Testis (tissue), 2 donors: ENCODE data around the gene RMI2.

Source experiments
- CTCF ChIP-seq, 3 experiments: fragments of 450-650 bp in 2 of 3; fragments of 200-600 bp in 1 of 3; sonication (generic) in 1 of 3; IDR thresholded peaks; one replicate each; pipeline ENCODE4 v1.5.1; 2016 to 2019; ENCODE audit warnings: antibody characterized with exemption in 3 of 3, mild to moderate bottlenecking in 2 of 3, moderate library complexity in 1 of 3
- POLR2A ChIP-seq: fragments of 450-650 bp; IDR thresholded peaks from one replicate; pipeline ENCODE4 v1.6.1; 2017; ENCODE audit warnings: antibody characterized with exemption, mild to moderate bottlenecking, moderate library complexity

- TF ChIP-seq CTCF (IDR thresholded peaks at IDR 0.05) (no peak), POLR2A (no peak)
Measured at GRCh38 chr16:11300560-11300892, 44.7 kb upstream of the RMI2 start.
